HG02884 (cell line): ENCODE data around the gene AFF1.

Source experiments
- ATAC-seq: cut with Tn5 transposase; IDR thresholded peaks from one replicate; pipeline ENCODE4 v1.9.1; 2021; ENCODE audit warnings: mild to moderate bottlenecking, moderate library complexity; ENCODE audit not compliant: unreplicated experiment

Gene AFF1

DNA sequence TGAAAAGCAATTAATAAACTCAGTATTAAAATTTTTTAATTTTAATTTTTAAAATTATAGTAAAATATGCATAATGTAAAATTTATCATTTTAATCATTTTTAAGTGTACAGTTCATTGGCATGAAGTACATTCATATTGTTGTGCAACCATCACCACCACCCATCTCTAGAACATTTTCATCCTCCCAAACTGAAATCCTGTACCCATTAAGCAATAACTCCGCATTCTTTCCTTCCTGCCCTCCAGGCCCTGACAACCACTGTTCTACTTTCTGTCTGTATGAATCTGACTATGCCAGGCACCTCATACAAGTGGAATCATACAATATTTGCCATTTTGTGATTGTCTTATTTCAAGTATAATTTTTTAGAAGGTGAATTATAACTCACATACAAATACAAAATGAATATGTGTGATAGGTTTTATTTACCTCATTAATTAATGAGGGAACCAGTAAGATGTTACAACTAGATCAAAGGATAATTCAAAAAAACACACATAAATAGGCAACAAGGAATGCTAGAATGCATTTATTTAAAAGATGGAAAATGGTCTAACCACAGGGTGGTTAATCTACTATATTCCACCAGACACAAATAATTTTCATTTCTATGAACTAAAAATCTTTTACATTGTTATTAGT is 13.1 kb upstream of the AFF1 start:
- no peak for ATAC-seq

DNA sequence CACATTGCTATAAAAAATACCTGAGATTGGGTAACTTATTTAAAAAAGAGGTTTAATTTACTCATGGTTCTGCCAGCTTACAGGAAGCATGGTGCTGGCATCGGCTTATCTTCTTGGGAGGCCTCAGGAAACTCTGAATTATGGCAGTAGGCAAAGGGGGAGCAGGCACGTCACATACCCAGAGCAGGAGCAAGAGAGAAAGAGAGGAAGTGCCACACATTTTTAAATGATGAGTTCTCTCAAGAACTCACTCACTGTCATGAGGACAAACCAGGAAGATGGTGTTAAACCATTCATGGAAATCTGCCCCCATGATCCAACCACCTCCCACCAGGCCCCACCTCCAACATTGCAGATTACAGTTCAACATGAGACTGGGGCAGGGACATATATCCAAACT is 10.0 kb upstream of the AFF1 start:
- no peak for ATAC-seq

- no peak for ATAC-seq
Measured at GRCh38 chr4:86926435-86927086, 8.2 kb upstream of the AFF1 start.

- ATAC-seq: peak; percentile 38
Measured at GRCh38 chr4:86927843-86928395, 6.9 kb upstream of the AFF1 start.

- peak; percentile 49 for ATAC-seq
Measured at GRCh38 chr4:86928400-86929255, 6.2 kb upstream of the AFF1 start.

DNA sequence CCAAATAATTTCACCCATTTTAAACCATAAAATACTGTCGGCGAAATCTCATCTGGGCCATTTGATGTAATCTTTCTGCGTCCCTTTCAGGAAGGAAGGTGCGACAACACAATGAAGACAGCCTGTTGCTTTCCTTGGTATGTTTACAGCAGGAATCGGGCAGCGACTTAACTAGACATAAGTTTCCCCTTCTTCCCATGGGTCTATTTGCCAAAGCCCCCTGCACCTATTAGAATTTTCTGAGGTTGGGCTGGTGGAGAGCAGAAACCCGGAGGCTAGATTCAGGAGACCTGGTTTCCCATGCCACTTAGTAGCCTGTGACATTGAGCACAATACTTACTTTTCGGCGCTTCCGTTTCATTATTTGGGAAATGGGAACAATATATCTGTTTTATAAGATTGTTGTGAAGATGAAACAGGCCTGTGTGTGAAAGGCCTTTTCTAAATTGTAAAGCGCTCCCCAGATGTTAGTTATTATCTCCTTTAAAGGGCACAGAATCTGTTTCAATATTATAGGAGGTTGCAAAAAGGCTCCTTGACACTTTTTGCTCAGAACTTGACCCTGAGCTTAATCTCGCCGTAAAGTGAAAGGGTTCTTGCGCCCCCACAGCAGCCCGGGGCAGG is 552 bp upstream of the AFF1 start:
- ATAC-seq: no peak

- ATAC-seq: no peak
Measured at GRCh38 chr4:86935566-86935852, 698 bp downstream of the AFF1 start.

- ATAC-seq: peak; percentile 29
Measured at GRCh38 chr4:86935853-86936733, 1.3 kb downstream of the AFF1 start.

DNA sequence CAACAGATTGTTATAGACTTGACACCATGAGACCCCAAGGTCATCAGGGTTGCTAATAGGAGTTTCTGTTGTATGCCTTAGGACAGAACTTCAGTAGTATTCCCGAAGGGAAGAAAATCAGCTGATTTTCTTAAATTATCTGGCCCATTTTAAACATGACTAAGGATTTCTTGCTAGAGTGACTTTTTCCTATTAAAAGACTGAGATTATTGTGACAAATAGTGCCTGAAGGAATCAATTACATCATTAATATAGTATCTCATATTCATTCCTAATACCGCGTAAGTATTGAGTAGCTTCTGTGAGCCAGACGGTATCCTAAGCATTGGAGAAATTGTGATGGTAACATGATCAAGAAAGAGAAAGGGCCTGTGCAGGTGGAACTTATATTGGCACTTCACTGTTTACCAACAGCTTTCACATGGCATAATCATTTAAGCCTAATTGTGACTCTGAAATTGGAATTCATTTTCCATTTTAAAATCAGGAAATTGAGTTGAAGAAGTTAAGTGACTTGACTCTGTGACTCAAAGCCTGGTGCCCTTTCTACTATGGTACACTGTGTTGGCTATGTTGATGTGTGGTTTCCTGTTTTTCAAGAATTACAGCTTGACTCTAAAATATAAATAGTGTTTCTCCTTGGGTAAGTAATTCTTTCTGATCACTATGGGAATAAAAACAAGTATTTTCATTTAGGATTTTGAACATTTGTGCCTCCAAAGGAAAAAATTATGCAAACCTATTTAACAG is 4.1 kb downstream of the AFF1 start:
- no peak for ATAC-seq

DNA sequence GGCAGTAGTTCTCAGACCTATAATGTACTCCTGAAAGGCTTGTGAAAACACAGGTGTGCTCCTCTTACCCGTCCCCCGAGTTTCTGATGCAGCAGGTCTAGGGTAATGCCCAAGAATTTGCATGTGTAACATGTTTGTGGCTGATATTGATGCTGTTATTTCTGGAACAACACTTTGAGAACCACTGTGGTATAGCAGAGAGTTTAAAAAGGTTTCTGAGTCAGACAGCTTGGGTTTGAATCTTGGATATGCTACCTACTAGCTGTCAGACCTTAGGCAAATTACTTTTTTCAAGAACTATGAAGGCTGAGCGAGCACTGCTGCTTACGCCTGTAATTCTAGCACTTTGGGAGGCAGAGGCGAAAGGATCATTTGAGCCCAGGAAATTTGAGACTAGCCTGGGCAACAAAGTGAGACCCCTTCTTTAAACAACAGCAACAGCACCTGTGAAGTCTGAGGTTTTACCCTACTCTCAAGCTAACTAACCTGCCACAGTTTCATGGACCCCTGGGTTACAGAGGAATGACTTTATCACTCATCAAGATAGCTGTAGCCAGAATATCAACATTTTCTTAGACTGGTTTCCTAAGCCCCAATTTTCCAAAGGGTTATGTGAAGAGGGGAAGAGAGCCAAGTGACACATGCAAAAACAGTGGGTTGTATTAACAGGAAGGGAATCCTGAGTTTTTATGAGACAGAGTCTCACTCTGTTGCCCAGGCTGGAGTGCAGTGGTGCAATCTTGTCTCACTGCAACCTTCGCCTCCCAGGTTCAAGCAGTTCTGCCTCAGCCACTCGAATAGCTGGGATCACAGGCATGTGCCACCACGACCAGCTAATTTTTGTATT is 5.1 kb downstream of the AFF1 start:
- ATAC-seq: peak; percentile 47

DNA sequence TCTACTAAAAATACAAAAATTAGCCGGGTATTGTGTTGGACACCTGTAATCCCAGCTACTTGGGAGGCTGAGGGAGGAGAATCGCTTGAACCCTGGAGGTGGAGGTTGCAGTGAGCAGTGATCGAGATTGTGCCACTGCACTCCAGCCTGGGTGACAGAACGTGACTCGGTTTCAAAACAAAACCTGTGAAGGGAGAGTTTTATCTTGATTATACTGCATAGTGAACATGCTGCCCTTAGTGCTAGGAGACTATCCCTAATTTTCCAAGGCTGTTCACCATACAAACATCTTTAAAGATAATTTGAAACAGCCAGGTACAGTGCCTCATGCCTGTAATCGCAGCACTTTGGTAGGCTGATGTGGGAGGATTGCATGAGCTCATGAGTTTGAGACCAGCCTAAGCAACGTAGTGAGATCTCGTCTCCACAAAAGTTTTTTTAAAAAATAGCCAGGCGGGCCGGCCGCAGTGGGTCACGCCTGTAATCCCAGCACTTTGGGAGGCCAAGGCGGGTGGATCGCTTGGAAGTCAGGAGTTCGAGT is 6.2 kb downstream of the AFF1 start:
- ATAC-seq: no peak

DNA sequence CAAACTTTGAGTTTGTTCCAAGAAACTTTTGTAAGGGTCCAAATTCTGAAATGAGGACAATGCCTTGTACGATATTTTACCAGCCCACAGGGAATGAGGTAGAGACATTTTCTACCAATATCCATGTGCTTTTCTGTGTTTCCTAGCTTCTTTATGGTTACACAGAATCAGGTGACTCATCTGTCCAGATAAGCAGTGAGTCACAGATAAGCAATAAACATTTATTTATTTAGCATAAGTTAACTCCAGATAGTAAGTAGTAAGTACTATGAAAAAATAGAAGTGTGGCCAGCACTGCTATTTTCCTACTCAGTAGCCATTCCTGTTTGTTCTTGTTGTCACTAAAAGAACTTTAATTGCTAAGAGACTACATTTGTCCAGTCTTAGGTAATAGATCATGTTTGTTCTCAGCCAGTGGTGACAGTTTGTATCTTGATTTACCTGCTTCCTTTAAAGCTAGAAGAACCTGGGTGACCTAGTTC is 7.4 kb downstream of the AFF1 start:
- ATAC-seq: no peak

- no peak for ATAC-seq
Measured at GRCh38 chr4:86944964-86945781, 10.4 kb downstream of the AFF1 start.

DNA sequence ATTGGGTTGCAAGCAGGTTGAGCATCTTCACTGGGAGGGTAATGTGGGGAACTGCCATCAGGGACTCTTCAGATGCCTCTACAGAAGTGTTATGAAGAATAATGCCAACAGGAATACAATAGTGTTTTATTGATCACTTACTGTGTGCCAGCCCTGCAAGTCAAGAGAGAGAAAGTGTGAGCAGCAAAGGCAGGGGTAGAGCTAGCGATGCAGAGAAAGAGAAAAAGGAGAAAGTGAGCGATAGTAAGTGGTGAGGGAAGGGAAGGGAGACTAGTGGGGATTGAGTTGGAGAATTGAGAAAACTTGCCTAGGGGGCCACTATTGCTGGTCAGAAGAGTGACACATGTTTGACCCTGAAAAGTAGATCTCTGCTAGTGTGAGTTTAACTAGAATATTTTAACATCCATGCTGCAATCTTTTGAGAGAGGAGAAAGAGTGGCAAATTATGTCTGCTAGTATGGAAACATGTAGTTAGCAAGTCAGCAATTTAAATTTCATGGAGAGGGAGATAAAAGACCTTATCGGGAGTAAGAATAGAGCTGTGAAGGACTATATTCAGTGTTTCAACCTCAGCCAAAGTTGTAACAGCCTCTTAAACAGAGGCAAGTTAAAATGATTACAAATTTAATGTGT is 12.2 kb downstream of the AFF1 start:
- no peak for ATAC-seq

GRCh38 chr4:86947501-86948120 is 12.8 kb downstream of the AFF1 start:
- ATAC-seq: no peak

DNA sequence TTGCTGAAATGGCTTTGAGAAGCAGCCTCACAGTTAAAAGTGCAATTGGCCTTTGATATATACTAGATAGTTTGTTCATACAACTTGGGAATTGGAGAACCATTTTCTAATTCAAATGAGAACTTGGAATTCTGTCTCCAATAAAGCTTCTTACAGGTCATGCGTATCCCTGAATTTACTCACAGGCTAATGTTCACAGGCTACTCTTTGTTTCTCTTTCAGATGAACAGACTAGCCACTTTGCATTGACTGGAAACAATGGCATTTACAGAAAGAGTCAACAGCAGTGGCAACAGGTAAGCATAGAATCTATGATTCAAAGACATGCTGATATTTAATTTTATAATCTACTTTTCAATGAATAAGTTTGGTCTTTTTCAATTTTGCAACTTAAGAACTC is 13.5 kb downstream of the AFF1 start:
- peak; percentile 40 for ATAC-seq
